Left kidney (tissue), 2 donors: ENCODE measurements around the gene CENPX. TPM values are rescaled to one million over a fixed set of nuclear protein-coding genes. Genes with fewer than 3 reads are reported as not detected.

Experiments
- DNase-seq: peaks from one replicate; pipeline ENCODE4 v3.0.0-alpha.2; 2013
- polyA plus RNA-seq: library from polyadenylated mRNA; unstranded; fragments of 120-200 nt; gene quantifications from one replicate; pipeline ENCODE4 v1.2.1, GENCODE V29; 2013; ENCODE audit not compliant: insufficient read length

CENPX gene
- polyA plus RNA-seq, 1 donor: 34.4 TPM

- no peak for DNase-seq
Observed at GRCh38 chr17:82025401-82026107, 2.9 kb upstream of the CENPX start.

DNA sequence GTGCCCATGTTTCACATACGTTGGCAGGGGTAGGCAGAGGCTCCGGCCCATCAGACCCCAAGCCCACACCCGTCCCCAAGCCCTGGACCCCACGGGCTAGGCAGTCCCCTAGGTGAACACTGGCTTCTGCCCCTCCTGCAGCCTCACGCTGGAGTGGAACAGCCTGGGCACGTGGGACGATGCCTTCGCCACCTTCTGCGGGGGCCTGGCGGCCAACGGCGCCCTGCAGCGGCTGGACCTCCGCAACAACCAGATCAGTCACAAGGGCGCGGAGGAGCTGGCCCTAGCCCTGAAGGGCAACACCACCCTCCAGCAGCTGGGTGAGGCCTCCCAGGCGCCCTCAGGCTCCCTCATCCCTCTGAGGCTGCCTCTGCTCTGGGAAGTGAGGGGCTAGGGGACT, 2.2 kb upstream of the CENPX start:
- DNase-seq: no peak

DNA sequence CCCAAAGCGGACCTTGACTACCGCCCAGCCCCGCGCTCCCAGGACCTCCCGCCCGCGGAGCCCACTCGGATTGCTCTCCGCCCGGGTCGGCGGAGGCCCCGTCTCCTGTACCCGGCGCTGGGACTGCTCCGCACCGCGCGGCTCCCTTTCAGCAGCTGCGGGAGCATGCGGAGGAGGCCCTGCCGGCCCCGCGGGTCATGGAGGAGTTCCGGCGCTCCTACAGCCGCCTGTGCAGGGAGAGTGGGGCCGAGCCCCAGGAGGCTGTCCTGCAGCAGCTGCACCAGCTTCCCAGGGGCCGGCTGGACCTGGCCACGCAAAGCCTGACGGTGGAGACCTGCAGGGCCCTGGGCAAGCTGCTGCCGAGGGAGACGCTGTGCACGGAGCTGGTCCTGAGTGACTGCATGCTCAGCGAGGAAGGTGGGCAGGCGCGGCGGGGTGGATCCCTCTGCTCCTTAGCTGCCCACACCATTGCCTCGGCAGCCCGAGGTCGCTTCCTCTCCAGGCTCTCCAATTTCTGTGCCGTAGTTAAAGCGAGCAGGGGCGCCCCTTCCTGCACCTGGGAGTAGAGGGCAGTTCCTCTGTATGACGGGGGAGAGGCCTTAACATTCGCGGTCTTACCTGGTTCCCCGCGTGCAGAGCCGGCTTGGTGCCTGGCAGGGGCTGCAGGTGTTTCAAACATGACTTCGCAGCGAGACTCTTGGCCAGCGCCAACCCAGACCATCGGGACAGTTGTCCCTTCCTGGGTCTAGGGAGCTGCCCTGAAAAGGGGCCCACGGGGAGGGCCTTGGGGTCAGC, 966 bp upstream of the CENPX start:
- no peak for DNase-seq

- DNase-seq: peak; percentile 99
Observed at GRCh38 chr17:82022981-82023446, 336 bp upstream of the CENPX start, which contains the start of gene LRRC45. Gene LRRC45, plus strand, starts transcription at chr17:82023305. Its CDS starts 339 bp downstream, at chr17:82023644.

DNA sequence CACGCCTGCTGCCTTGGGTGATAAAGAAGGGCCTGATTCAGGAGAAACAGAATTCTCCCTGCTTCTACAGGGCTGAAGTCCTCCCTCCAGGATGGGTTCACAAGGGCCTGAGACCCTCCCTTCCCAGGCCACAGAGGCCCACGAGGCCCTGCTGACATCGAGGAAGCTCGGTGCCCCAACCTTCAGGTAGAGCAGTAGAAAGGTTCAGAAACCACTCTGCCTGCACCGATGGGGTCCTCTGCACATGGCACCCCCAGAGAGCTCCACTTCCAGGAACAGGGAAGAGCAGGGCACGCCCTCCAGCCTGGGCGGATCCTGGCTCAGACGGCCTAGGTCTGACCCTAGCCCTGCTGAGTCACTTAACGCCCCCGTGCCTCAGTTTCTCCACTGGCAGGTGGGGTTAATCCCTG, 773 bp downstream of the CENPX start:
- no peak for DNase-seq

- DNase-seq: no peak
Observed at GRCh38 chr17:82021107-82021899, 1.4 kb downstream of the CENPX start.

DNA sequence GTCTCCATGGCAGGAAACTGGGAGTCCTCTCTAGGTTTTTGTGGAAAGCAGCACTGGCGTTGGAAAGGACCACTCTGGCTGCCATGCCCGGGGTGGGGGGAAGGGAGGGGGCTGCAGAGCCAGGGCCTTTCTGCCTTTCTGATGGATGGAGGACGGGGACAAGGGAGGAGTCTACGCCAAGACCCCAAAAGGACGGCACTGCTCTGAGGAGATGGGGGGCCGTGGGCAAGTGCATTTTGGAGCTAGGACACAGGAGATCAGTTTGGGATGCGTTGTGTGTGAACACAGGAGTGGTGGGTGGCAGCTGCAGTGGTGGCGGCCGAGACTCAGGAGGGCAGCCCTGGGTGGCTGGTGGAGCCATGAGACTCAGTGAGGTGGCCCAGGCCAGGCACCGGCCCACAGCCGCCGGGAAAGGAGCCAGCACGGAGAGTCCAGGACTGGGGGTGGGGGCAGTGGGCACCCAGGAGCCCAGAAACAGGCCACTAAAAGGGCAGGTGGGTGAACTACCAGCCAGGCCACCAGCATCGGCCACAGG, 2.0 kb downstream of the CENPX start:
- no peak for DNase-seq

DNA sequence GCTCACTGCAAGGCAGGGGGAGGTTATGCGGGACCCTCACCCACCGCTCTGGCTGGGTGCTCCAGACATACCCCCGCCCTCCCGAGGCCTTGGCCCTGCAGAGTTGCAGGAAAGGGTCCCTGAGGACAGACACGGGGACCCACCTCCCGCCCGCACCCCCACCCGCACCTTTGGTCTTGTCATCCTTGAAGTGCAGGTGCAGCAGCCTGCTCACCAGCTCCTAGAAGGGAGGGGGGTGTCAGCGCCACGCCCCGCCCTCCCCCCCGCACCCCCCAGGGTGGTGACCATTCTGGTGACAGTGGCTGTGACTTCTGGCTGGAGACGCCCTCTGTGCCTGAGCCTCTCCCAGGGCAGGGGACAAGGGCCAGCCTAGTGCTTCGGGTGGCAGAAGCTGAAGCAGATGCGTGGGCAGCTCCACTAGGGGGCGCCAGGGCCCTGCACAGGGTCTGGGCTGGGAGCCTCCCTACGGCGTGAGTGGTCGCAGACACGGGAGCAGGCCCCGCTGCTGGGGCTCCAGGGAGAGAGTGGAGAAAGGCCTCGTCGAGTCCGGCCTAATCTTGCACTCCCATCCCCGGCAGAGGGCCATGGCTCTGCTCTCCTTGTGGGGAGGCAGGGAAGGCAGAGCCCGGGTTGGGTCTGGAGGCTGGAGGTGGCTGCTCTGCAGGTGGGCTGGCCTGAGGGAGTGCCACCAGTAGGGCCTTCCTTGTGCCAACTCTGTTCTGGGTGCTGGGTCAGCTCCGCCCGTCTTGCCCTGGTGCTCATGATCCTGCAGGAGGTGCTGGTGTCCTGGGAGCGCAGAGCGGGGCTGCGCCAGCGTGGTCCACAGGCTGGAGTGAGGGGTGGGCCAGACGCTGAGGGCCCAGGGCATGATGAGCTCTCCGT, 2.7 kb downstream of the CENPX start:
- no peak for DNase-seq

- no peak for DNase-seq
Observed at GRCh38 chr17:82018989-82019689, 3.5 kb downstream of the CENPX start.

GRCh38 chr17:82018152-82018988, 4.3 kb downstream of the CENPX start:
- no peak for DNase-seq

- DNase-seq: no peak
Observed at GRCh38 chr17:82017612-82018151, 5.0 kb downstream of the CENPX start.

GRCh38 chr17:82016875-82017459, 5.7 kb downstream of the CENPX start:
- no peak for DNase-seq

DNA sequence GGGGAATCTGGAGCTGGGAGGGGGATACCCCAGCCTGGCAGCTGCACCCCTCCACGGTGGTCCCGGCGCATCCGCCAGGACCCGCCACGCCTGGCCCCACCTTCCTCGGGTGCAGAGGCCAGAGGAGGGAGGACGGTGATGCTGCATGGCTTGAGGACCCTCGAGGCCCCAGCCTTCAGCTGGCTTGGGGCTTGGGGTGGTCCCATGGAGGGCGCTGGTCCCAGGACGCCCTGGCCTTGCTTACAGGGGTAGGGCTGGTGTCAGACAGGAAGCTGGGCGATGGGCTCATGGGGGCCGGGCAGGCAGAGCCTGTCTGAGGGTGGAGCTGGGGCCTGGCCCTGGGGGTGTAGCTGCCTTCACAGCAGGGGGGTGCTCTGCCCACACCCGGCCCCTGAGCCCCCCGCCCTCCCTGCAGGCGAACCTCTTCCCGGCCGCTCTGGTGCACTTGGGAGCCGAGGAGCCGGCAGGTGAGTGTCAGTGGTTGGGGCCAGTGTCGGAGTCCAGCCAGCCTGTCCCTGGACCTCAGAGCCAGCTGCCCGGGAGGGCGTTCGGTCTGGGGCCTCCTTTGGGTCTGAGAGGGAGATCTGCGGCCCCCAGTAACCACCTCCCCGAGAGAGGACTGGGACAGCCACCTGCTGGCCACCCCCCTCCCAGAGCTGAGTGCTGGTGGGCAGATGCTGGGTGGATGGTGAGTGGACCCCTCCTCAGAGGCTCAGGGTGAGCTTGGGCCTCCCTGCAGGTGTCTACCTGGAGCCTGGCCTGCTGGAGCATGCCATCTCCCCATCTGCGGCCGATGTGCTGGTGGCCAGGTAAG, 6.4 kb downstream of the CENPX start:
- DNase-seq: no peak

- no peak for DNase-seq
Observed at GRCh38 chr17:82015311-82015971, 7.2 kb downstream of the CENPX start.

GRCh38 chr17:82014971-82015310, 7.7 kb downstream of the CENPX start:
- DNase-seq: no peak

- no peak for DNase-seq
Observed at GRCh38 chr17:82014432-82014831, 8.2 kb downstream of the CENPX start.

GRCh38 chr17:82013772-82014321, 8.8 kb downstream of the CENPX start:
- no peak for DNase-seq
